ENCODE measurements around the gene TSPAN19.

TSPAN19 gene

GRCh38 chr12:84998341-84998740 is 37.7 kb downstream of the TSPAN19 start:
- DNase-seq (ENCODE audit: insufficient read length) (no peak), FAIRE-seq (no peak)
- TF ChIP-seq TAF1 (IDR thresholded peaks at IDR 0.05; ENCODE audit: borderline replicate concordance, low read depth, low read length) (no peak), POLR2AphosphoS5 (IDR thresholded peaks at IDR 0.05; ENCODE audit: low read depth, low read length) (no peak), POLR2A (IDR thresholded peaks at IDR 0.05; ENCODE audit: low read depth, low read length) (no peak)

GRCh38 chr12:84996759-84997158 is 39.3 kb downstream of the TSPAN19 start:
- FAIRE-seq: no peak
- TF ChIP-seq POLR2A (IDR thresholded peaks at IDR 0.05; ENCODE audit: low read depth, low read length) (no peak), POLR2AphosphoS5 (IDR thresholded peaks at IDR 0.05; ENCODE audit: low read depth, low read length) (no peak), TAF1 (IDR thresholded peaks at IDR 0.05; ENCODE audit: borderline replicate concordance, low read depth, low read length) (no peak)
- no peak for DNase-seq (ENCODE audit: insufficient read length)

- DNase-seq (ENCODE audit: insufficient read length) (no peak), FAIRE-seq (no peak)
- no peak for TF ChIP-seq TAF1 (IDR thresholded peaks at IDR 0.05; ENCODE audit: borderline replicate concordance, low read depth, low read length)
- no peak for TF ChIP-seq POLR2A (IDR thresholded peaks at IDR 0.05; ENCODE audit: low read depth, low read length)
- no peak for TF ChIP-seq POLR2AphosphoS5 (IDR thresholded peaks at IDR 0.05; ENCODE audit: low read depth, low read length)
Observed at GRCh38 chr12:84995641-84996040, 40.4 kb downstream of the TSPAN19 start.

GRCh38 chr12:84994426-84994825 is 41.7 kb downstream of the TSPAN19 start:
- DNase-seq (ENCODE audit: insufficient read length): no peak
- no peak for TF ChIP-seq POLR2A (IDR thresholded peaks at IDR 0.05; ENCODE audit: low read depth, low read length)
- TF ChIP-seq POLR2AphosphoS5 (IDR thresholded peaks at IDR 0.05; ENCODE audit: low read depth, low read length): no peak
- no peak for TF ChIP-seq TAF1 (IDR thresholded peaks at IDR 0.05; ENCODE audit: borderline replicate concordance, low read depth, low read length)
- FAIRE-seq: no peak

GRCh38 chr12:84986586-84986985 is 49.5 kb downstream of the TSPAN19 start:
- FAIRE-seq (no peak), DNase-seq (ENCODE audit: insufficient read length) (no peak)
- TF ChIP-seq POLR2A (IDR thresholded peaks at IDR 0.05; ENCODE audit: low read depth, low read length) (no peak), TAF1 (IDR thresholded peaks at IDR 0.05; ENCODE audit: borderline replicate concordance, low read depth, low read length) (no peak), POLR2AphosphoS5 (IDR thresholded peaks at IDR 0.05; ENCODE audit: low read depth, low read length) (no peak)

- FAIRE-seq: no peak
- TF ChIP-seq TAF1 (IDR thresholded peaks at IDR 0.05; ENCODE audit: borderline replicate concordance, low read depth, low read length) (no peak), POLR2A (IDR thresholded peaks at IDR 0.05; ENCODE audit: low read depth, low read length) (no peak), POLR2AphosphoS5 (IDR thresholded peaks at IDR 0.05; ENCODE audit: low read depth, low read length) (no peak)
- no peak for DNase-seq (ENCODE audit: insufficient read length)
Observed at GRCh38 chr12:84986117-84986516, 50.0 kb downstream of the TSPAN19 start.

GRCh38 chr12:84983289-84983688 is 52.8 kb downstream of the TSPAN19 start:
- DNase-seq (ENCODE audit: insufficient read length) (no peak), FAIRE-seq (no peak)
- TF ChIP-seq POLR2AphosphoS5 (IDR thresholded peaks at IDR 0.05; ENCODE audit: low read depth, low read length) (no peak), TAF1 (IDR thresholded peaks at IDR 0.05; ENCODE audit: borderline replicate concordance, low read depth, low read length) (no peak), POLR2A (IDR thresholded peaks at IDR 0.05; ENCODE audit: low read depth, low read length) (no peak)

- no peak for DNase-seq (ENCODE audit: insufficient read length)
- TF ChIP-seq POLR2A (IDR thresholded peaks at IDR 0.05; ENCODE audit: low read depth, low read length): no peak
- TF ChIP-seq TAF1 (IDR thresholded peaks at IDR 0.05; ENCODE audit: borderline replicate concordance, low read depth, low read length): no peak
- TF ChIP-seq POLR2AphosphoS5 (IDR thresholded peaks at IDR 0.05; ENCODE audit: low read depth, low read length): no peak
- no peak for FAIRE-seq
Observed at GRCh38 chr12:84982888-84983287, 53.2 kb downstream of the TSPAN19 start.

- DNase-seq (ENCODE audit: insufficient read length) (no peak), FAIRE-seq (no peak)
- TF ChIP-seq POLR2A (IDR thresholded peaks at IDR 0.05; ENCODE audit: low read depth, low read length) (no peak), TAF1 (IDR thresholded peaks at IDR 0.05; ENCODE audit: borderline replicate concordance, low read depth, low read length) (no peak), POLR2AphosphoS5 (IDR thresholded peaks at IDR 0.05; ENCODE audit: low read depth, low read length) (no peak)
Observed at GRCh38 chr12:84978921-84979320, 57.2 kb downstream of the TSPAN19 start.

GRCh38 chr12:84976133-84976532 is 59.9 kb downstream of the TSPAN19 start:
- FAIRE-seq: no peak
- TF ChIP-seq TAF1 (IDR thresholded peaks at IDR 0.05; ENCODE audit: borderline replicate concordance, low read depth, low read length) (no peak), POLR2AphosphoS5 (IDR thresholded peaks at IDR 0.05; ENCODE audit: low read depth, low read length) (no peak), POLR2A (IDR thresholded peaks at IDR 0.05; ENCODE audit: low read depth, low read length) (no peak)
- no peak for DNase-seq (ENCODE audit: insufficient read length)

GRCh38 chr12:84974155-84974815 is 61.8 kb downstream of the TSPAN19 start:
- no peak for TF ChIP-seq POLR2A (IDR thresholded peaks at IDR 0.05; ENCODE audit: low read depth, low read length)
- no peak for TF ChIP-seq POLR2AphosphoS5 (IDR thresholded peaks at IDR 0.05; ENCODE audit: low read depth, low read length)
- TF ChIP-seq TAF1 (IDR thresholded peaks at IDR 0.05; ENCODE audit: borderline replicate concordance, low read depth, low read length): no peak
- no peak for DNase-seq (ENCODE audit: insufficient read length)
- no peak for FAIRE-seq

- DNase-seq (ENCODE audit: insufficient read length) (no peak), FAIRE-seq (no peak)
- TF ChIP-seq POLR2AphosphoS5 (IDR thresholded peaks at IDR 0.05; ENCODE audit: low read depth, low read length) (no peak), TAF1 (IDR thresholded peaks at IDR 0.05; ENCODE audit: borderline replicate concordance, low read depth, low read length) (no peak), POLR2A (IDR thresholded peaks at IDR 0.05; ENCODE audit: low read depth, low read length) (no peak)
Observed at GRCh38 chr12:84973026-84973425, 63.1 kb downstream of the TSPAN19 start.

Data from GM12892 (cell line).